ENCODE data around the gene ARPC5. TPM values are rescaled to one million over a fixed set of nuclear protein-coding genes. Genes with fewer than 3 reads are reported as not detected.
A peak's percentile ranks its signal among the peaks of the same experiment; 100 is the strongest.

ARPC5 gene
- total RNA-seq, 1 donor from 2014 or later, result 191 TPM

- no peak for DNase-seq
- peak; percentile 10 for TF ChIP-seq CTCF (IDR thresholded peaks at IDR 0.05)
Observed at GRCh38 chr1:183580281-183580682, 55.3 kb downstream of the ARPC5 start.

GRCh38 chr1:183578856-183579255, 56.7 kb downstream of the ARPC5 start:
- TF ChIP-seq CTCF (IDR thresholded peaks at IDR 0.05), result no peak
- H3K27me3 ChIP-seq (ENCODE audit: low read depth), result no peaks in the 10 kb centered on the region
- ATAC-seq (peak; percentile 57 to 59), DNase-seq (no peak)
- H3K27ac ChIP-seq, result no peak overlapping the region
- H3K4me1 ChIP-seq, result peaks cover 48% of the 10 kb centered on the region
- peaks cover 24% of the 10 kb centered on the region for H3K36me3 ChIP-seq
- H3K9me3 ChIP-seq, result no peaks in the 10 kb centered on the region
- intact Hi-C loops (cut with DNase I), result no loop called here
- H3K4me3 ChIP-seq, result no peak overlapping the region

More at GRCh38 chr1:183580281-183580682, 55.3 kb downstream of the ARPC5 start:
- intact Hi-C loops (cut with DNase I), result no loop called here
- Histone ChIP-seq H3K36me3 (peaks cover 17% of the 10 kb centered on the region), H3K9me3 (no peaks in the 10 kb centered on the region), H3K4me3 (no peak overlapping the region), H3K4me1 (peaks cover 52% of the 10 kb centered on the region), H3K27me3 (ENCODE audit: low read depth) (no peaks in the 10 kb centered on the region), H3K27ac (no peak overlapping the region)
- peak; percentile 50 to 67 for ATAC-seq

DNA sequence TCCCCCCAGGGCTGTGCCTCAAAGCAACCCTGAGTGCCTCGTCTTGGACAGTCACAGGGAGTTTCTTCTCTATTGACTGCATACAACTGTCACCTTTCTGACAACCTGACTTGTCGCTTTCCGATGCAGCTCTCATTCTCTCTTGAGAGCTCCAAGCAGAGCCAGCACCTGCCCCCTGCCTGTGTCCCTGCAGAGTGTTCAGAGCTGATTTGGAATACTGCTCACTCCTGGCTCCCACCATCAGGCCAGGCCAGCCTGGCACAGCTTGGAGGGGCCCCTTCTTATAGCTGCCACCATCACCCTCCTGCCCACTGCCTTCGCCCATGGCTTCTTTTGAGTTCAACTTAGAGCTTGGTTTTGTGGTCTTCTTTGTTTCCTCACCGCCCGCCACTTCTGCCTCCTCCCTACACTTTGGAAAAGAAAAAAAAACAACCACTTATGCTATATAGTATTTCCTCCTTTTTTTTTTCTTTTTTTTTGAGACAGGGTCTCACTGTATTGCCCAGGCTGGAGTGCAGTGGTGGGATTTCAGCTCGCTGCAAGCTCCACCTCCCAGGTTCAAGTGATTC, 57.6 kb downstream of the ARPC5 start:
- Histone ChIP-seq H3K4me1 (peaks cover 40% of the 10 kb centered on the region), H3K9me3 (no peaks in the 10 kb centered on the region), H3K27ac (no peak overlapping the region), H3K27me3 (ENCODE audit: low read depth) (no peaks in the 10 kb centered on the region), H3K36me3 (peaks cover 29% of the 10 kb centered on the region), H3K4me3 (no peak overlapping the region)
- intact Hi-C loops (cut with DNase I), result no loop called here
- ATAC-seq (no peak), DNase-seq (no peak)
- TF ChIP-seq CTCF (IDR thresholded peaks at IDR 0.05), result no peak

DNA sequence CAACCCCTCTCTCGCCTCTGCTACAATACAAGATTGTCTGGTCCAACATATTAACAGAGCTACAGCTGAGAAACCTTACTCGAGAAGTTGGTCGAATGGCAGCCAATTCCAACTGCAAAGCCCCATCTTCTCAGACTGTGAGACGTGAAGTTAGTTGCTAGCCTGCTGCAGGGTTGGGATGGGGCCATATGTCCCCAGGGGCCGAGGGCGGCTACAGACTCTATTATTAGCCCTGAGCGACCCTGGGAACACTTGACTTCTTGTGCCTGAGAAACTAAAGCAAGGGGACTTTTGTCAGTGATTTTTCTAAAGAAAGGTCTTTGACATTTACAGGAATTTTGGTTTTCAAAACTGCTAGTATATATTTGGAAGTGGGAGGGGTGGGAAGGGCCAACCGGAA, 59.0 kb downstream of the ARPC5 start:
- Histone ChIP-seq H3K4me1 (peaks cover 25% of the 10 kb centered on the region), H3K36me3 (peaks cover 32% of the 10 kb centered on the region), H3K9me3 (no peaks in the 10 kb centered on the region), H3K27me3 (ENCODE audit: low read depth) (no peaks in the 10 kb centered on the region), H3K4me3 (no peak overlapping the region), H3K27ac (no peak overlapping the region)
- TF ChIP-seq CTCF (IDR thresholded peaks at IDR 0.05), result no peak
- no peak for DNase-seq
- intact Hi-C loops (cut with DNase I), result no loop called here
- ATAC-seq, result no peak

DNA sequence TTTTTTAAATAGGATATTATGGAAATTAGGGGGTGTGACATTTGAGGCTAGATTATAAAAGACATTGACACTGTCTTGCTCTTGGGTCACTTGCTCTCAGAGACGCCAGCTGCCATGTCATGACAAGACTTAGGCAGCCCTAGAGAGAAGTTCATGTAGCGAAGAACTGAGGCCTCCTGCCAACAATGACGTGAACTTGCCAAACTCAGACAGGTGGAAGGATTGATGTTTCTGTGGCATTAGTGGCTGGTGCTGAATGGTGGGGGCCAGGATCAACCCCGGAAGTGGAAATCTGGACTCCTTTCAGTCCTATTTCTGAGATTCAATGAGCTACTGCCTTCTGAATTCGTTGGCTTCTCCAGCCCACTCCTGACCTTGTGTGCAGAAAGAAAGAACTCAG, 60.0 kb downstream of the ARPC5 start:
- H3K36me3 ChIP-seq, result peaks cover 36% of the 10 kb centered on the region
- ATAC-seq, result no peak
- H3K9me3 ChIP-seq, result no peaks in the 10 kb centered on the region
- H3K4me1 ChIP-seq, result peaks cover 18% of the 10 kb centered on the region
- no peak overlapping the region for H3K4me3 ChIP-seq
- DNase-seq, result no peak
- no peak overlapping the region for H3K27ac ChIP-seq
- no peak for TF ChIP-seq CTCF (IDR thresholded peaks at IDR 0.05)
- H3K27me3 ChIP-seq (ENCODE audit: low read depth), result no peaks in the 10 kb centered on the region
- intact Hi-C loops (cut with DNase I), result no loop called here

Data from lower lobe of right lung (tissue), 2 donors.